ENCODE measurements around the gene ZDHHC12. TPM values are rescaled to one million over a fixed set of nuclear protein-coding genes. Genes with fewer than 3 reads are reported as not detected.

Gene ZDHHC12
- total and polyA plus RNA-seq, 2 donors (not counting 3 experiments of a cell fraction or from before 2014, with no cell fraction given), result 28.8 to 62.0 TPM

DNA sequence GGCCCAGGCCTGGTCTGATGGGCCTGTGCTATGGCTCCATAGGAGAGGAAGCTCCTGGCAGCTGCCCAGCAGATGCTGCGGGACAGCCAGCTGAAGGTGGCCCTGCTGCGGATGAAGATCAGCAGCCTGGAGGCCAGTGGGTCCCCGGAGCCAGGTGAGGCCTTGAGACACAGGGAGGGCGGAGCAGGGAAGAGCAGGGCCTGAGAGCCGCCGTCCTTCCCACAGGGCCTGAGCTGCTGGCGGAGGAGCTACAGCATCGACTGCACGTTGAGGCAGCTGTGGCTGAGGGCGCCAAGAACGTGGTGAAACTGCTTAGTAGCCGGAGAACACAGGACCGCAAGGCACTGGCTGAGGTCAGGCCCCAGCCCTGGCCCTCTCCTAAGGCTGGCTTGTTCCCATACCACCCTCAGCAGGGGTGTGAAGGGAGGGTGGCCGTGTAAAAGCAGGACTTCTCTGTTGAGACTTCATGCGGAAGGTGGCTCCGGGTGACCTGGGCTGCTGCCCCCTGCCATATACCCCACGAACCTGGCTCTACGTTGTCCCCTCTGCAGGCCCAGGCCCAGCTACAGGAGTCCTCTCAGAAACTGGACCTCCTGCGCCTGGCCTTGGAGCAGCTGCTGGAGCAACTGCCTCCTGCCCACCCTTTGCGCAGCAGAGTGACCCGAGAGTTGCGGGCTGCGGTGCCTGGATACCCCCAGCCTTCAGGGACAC is 17.1 kb downstream of the ZDHHC12 start:
- Histone ChIP-seq H2AFZ (ENCODE audit: low read depth, low read length) (no peak overlapping the region), H3K9me3 (replicated peaks; ENCODE audit: control insufficient read depth, insufficient read depth, low read length) (no peaks in the 10 kb centered on the region), H3K27me3 (ENCODE audit: control insufficient read depth in 2 of 2, insufficient read depth in 2 of 2, low read length in 2 of 2) (no peaks in the 10 kb centered on the region), H3K4me1 (ENCODE audit: control insufficient read depth, extremely low read depth, insufficient read depth, low read length) (peaks cover 8% of the 10 kb centered on the region), H3K9me1 (replicated peaks; ENCODE audit: control insufficient read depth, extremely low read depth, insufficient read depth, low read length) (no peaks in the 10 kb centered on the region), H3K4me3 (replicated peaks in 1 of 3; ENCODE audit: insufficient read depth in 1 of 3, low read depth in 1 of 3, low read length in 3 of 3) (no peak overlapping the region), H4K20me1 (replicated peaks; ENCODE audit: control insufficient read depth, extremely low read depth, insufficient read depth, low read length) (no peaks in the 10 kb centered on the region), H3K9ac (replicated peaks; ENCODE audit: extremely low read depth, insufficient read depth, low read length) (no peak overlapping the region), H3K36me3 (ENCODE audit: control insufficient read depth in 2 of 2, extremely low read depth in 1 of 2, insufficient read depth in 2 of 2, low read length in 2 of 2) (peaks cover 2 to 4% of the 10 kb centered on the region in 2 experiments), H3K4me2 (ENCODE audit: insufficient read depth, low read length) (no peak overlapping the region), H3K27ac (ENCODE audit: insufficient read depth, low read depth, low read length) (no peak overlapping the region), H3K79me2 (ENCODE audit: control insufficient read depth, insufficient read depth, low read length) (peaks cover 10% of the 10 kb centered on the region)
- no TSS peak for BruUV-seq (replicated peaks)
- FAIRE-seq (no peak), DNase-seq (ENCODE audit: low read depth, low spot score) (no peak)
- CTCF ChIA-PET, result no interaction called here
- TF ChIP-seq MYC (IDR thresholded peaks at IDR 0.05; ENCODE audit: low read depth, low read length), result no peak
- no peak for TF ChIP-seq FOS (IDR thresholded peaks at IDR 0.05; ENCODE audit: borderline replicate concordance, insufficient read depth, low read length)
- no peak for TF ChIP-seq GATA2 (IDR thresholded peaks at IDR 0.05; ENCODE audit: insufficient read depth, insufficient read length, low read depth, low read length)
- TF ChIP-seq JUN (IDR thresholded peaks at IDR 0.05; ENCODE audit: borderline replicate concordance, insufficient read depth, insufficient read length, low read depth), result no peak
- no peak for TF ChIP-seq POLR2AphosphoS5 (IDR thresholded peaks at IDR 0.05; ENCODE audit: insufficient read depth, low read depth, low read length)
- TF ChIP-seq EZH2 (IDR thresholded peaks at IDR 0.05; ENCODE audit: borderline replicate concordance, low read depth, low read length, severe bottlenecking), result no peak
- no peak for TF ChIP-seq POLR2A (IDR thresholded peaks at IDR 0.05; ENCODE audit: low read depth, low read length)
- TF ChIP-seq, protein P1, sequence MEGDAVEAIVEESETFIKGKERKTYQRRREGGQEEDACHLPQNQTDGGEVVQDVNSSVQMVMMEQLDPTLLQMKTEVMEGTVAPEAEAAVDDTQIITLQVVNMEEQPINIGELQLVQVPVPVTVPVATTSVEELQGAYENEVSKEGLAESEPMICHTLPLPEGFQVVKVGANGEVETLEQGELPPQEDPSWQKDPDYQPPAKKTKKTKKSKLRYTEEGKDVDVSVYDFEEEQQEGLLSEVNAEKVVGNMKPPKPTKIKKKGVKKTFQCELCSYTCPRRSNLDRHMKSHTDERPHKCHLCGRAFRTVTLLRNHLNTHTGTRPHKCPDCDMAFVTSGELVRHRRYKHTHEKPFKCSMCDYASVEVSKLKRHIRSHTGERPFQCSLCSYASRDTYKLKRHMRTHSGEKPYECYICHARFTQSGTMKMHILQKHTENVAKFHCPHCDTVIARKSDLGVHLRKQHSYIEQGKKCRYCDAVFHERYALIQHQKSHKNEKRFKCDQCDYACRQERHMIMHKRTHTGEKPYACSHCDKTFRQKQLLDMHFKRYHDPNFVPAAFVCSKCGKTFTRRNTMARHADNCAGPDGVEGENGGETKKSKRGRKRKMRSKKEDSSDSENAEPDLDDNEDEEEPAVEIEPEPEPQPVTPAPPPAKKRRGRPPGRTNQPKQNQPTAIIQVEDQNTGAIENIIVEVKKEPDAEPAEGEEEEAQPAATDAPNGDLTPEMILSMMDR (IDR thresholded peaks at IDR 0.05; ENCODE audit: extremely low read depth in 1 of 2, insufficient read depth in 1 of 2, low read depth in 1 of 2, low read length in 2 of 2), result no peak
- TF ChIP-seq, protein P2, sequence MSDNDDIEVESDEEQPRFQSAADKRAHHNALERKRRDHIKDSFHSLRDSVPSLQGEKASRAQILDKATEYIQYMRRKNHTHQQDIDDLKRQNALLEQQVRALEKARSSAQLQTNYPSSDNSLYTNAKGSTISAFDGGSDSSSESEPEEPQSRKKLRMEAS (IDR thresholded peaks at IDR 0.05; ENCODE audit: insufficient read depth, insufficient read length), result no peak
- POLR2A ChIA-PET, result no interaction called here
- dilution Hi-C loops (cut with MboI; ENCODE audit: extremely low pct_ligation_motif_present, low sequenced_read_pairs) (no loop called here), intact Hi-C loops (cut with micrococcal nuclease) (no loop called here)
